A549 (cell line): ENCODE measurements around the gene KRTAP5-5. TPM values are rescaled to one million over a fixed set of nuclear protein-coding genes. Genes with fewer than 3 reads are reported as not detected.
A peak's percentile ranks its signal among the peaks of the same experiment; 100 is the strongest.
"Not testable (repeated sequence)": the region's sequence is repeated elsewhere in the genome, so short reads cannot be mapped to it uniquely, and the experiment has no call there.

Experiments used
- ATAC-seq, 2 experiments: fragments of 200-7000 bp in 1 of 2; fragments of >200 bp in 1 of 2; cut with Nextera tagmentation in 1 of 2; cut with Tn5 transposase in 1 of 2; 3 replicates each; pipeline versions ENCODE4 v1.8.0 to v1.9.1; 2018 to 2020; ENCODE audit warnings: mild to moderate bottlenecking in 1 of 2, moderate library complexity in 1 of 2
- CTCF ChIA-PET: fragments of 300-600 bp; sonication (Branson Sonifier 250); formaldehyde crosslinking; extraction: SDS; loops from one replicate; lab custom pipeline; 2021; ENCODE audit warnings: antibody characterized with exemption, inconsistent platforms; lab: Yijun Ruan, JAX
- POLR2A ChIA-PET: fragments of 350-600 bp; formaldehyde crosslinking; extraction: SDS; loops from one replicate; lab custom pipeline; 2021; ENCODE audit warnings: antibody characterized with exemption, inconsistent platforms; lab: Yijun Ruan, JAX
- DNase-seq, 2 experiments: peaks; one replicate each; pipeline versions ENCODE4 v3.0.0 to v3.0.0-alpha.2; 2011 to 2016; ENCODE audit warnings: low read depth in 1 of 2, low spot score in 1 of 2
- FAIRE-seq: peaks from 2 replicates; lab custom pipeline; 2011; peaks lifted over from hg19 to GRCh38; lab: Jason Lieb, UNC
- H3K27ac ChIP-seq, 2 experiments: fragments of >200 bp; sonication (Bioruptor Twin); formaldehyde crosslinking; 3 replicates each; pipeline ENCODE4 v1.5.1; 2016 to 2017
- H3K4me1 ChIP-seq: fragments of >200 bp; sonication (Bioruptor Twin); formaldehyde crosslinking; 3 replicates; pipeline ENCODE4 v1.6.1; 2016
- H3K4me2 ChIP-seq: fragments of >200 bp; sonication (Bioruptor Twin); formaldehyde crosslinking; 3 replicates; pipeline ENCODE4 v1.6.1; 2016
- H3K4me3 ChIP-seq: fragments of >200 bp; sonication (Bioruptor Twin); formaldehyde crosslinking; 3 replicates; pipeline ENCODE4 v1.5.1; 2016
- H3K9me3 ChIP-seq: fragments of >200 bp; sonication (Bioruptor Twin); formaldehyde crosslinking; 3 replicates; pipeline ENCODE4 v1.6.1; 2016
- BHLHE40 ChIP-seq: IDR thresholded peaks from 2 replicates; pipeline ENCODE4 v1.6.1; 2012; ENCODE audit warnings: low read depth, low read length, inconsistent platforms
- CBX2 ChIP-seq: fragments of 200-600 bp; sonication (generic); IDR thresholded peaks from 2 replicates; pipeline ENCODE4 v1.6.1; 2016; ENCODE audit warnings: low read depth, mild to moderate bottlenecking, borderline replicate concordance
- CTCF ChIP-seq: fragments of >200 bp; sonication (Bioruptor Twin); formaldehyde crosslinking; IDR thresholded peaks from 3 replicates; pipeline ENCODE4 v1.5.1; 2016
- EHF ChIP-seq: fragments of 250-450 bp; sonication (Bioruptor Pico); IDR thresholded peaks from 2 replicates; pipeline ENCODE4 v1.5.0; 2020; ENCODE audit warnings: mild to moderate bottlenecking
- FOSL2 ChIP-seq, 2 experiments: fragments of 450-650 bp in 1 of 2; fragments of >200 bp in 1 of 2; sonication (Bioruptor Twin) in 1 of 2; formaldehyde crosslinking; IDR thresholded peaks; 2 replicates each; pipeline versions ENCODE4 v1.5.0 to v1.6.1; 2016 to 2020; ENCODE audit warnings: mild to moderate bottlenecking in 1 of 2, moderate library complexity in 1 of 2
- HEYL ChIP-seq: fragments of 250-450 bp; sonication (Bioruptor Pico); IDR thresholded peaks from 2 replicates; pipeline ENCODE4 v1.8.0; 2021; ENCODE audit warnings: mild to moderate bottlenecking, moderate library complexity
- HOXA7 ChIP-seq: fragments of 250-450 bp; sonication (Bioruptor Pico); IDR thresholded peaks from 2 replicates; pipeline ENCODE4 v1.5.0; 2020; ENCODE audit warnings: mild to moderate bottlenecking, moderate library complexity
- HOXB13 ChIP-seq: fragments of 250-450 bp; sonication (Bioruptor Pico); IDR thresholded peaks from 2 replicates; pipeline ENCODE4 v1.5.0; 2020; ENCODE audit warnings: low read depth, mild to moderate bottlenecking, moderate library complexity
- HOXB5 ChIP-seq: fragments of 250-450 bp; sonication (Bioruptor Pico); IDR thresholded peaks from 2 replicates; pipeline ENCODE4 v1.5.0; 2020; ENCODE audit warnings: mild to moderate bottlenecking, moderate library complexity
- MAFK ChIP-seq: fragments of 450-650 bp; IDR thresholded peaks from 2 replicates; pipeline ENCODE4 v1.6.1; 2014; ENCODE audit not compliant: partially characterized antibody
- MYC ChIP-seq: IDR thresholded peaks from 2 replicates; pipeline ENCODE4 v1.6.1; 2012; ENCODE audit warnings: mild to moderate bottlenecking, inconsistent platforms, low read length, improper control_type of control experiment, borderline replicate concordance
- RAD21 ChIP-seq, 2 experiments: fragments of >200 bp in 1 of 2; sonication (Bioruptor Twin) in 1 of 2; formaldehyde crosslinking in 1 of 2; IDR thresholded peaks in 1 of 2; conservative IDR thresholded peaks in 1 of 2; 2 replicates in 1 of 2; 3 replicates in 1 of 2; pipeline ENCODE4 v1.6.1; 2012 to 2018; ENCODE audit warnings: inconsistent platforms in 1 of 2
- SMC3 ChIP-seq: fragments of >200 bp; sonication (Bioruptor Twin); formaldehyde crosslinking; IDR thresholded peaks from 3 replicates; pipeline ENCODE4 v1.6.1; 2018; ENCODE audit warnings: inconsistent platforms
- TP53 ChIP-seq: fragments of 250-450 bp; sonication (Bioruptor Pico); IDR thresholded peaks from 2 replicates; pipeline ENCODE4 v1.5.0; 2021; ENCODE audit warnings: mild to moderate bottlenecking, moderate library complexity
- WGBS: methylation state at CpG from one replicate; pipeline ENCODE4 v1.1.6; 2017; ENCODE audit errors: missing lambda C conversion rate; 5-methylcytosine and 5-hydroxymethylcytosine counted together
- polyA plus RNA-seq, 4 experiments: library from polyadenylated mRNA; depleted of rRNA in 3 of 4; stranded (reverse); fragments of >200 nt; fragmentation: RNase III in 1 of 4; extraction: RNeasy Plus Mini Kit Qiagen cat#74134 plus additional on column Dnase treatment in 1 of 4; gene quantifications; 2 replicates in 3 of 4; 3 replicates in 1 of 4; pipeline ENCODE4 v1.2.3, GENCODE V29; 2011 to 2017

KRTAP5-5 gene
- polyA plus RNA-seq, 2 of the 4 experiments (the other 2 are of a cell fraction): not detected

GRCh38 chr11:1604181-1604580 lies 25.4 kb upstream of the KRTAP5-5 start:
- Histone ChIP-seq H3K4me3 (no peak overlapping the region), H3K4me2 (no peak overlapping the region), H3K4me1 (no peaks in the 10 kb centered on the region), H3K9me3 (no peaks in the 10 kb centered on the region), H3K27ac (no peak overlapping the region)
- no peak for TF ChIP-seq FOSL2 (IDR thresholded peaks at IDR 0.05)
- TF ChIP-seq FOSL2 (CRISPR knock-in tag; IDR thresholded peaks at IDR 0.05): no peak
- TF ChIP-seq CTCF: no peak
- no peak for TF ChIP-seq HEYL
- 58% methylated on average over 7 of the region's 11 CpGs for WGBS
- FAIRE-seq: no peak
- ChIA-PET CTCF (no interaction called here), POLR2A (no interaction called here)
- no peak for DNase-seq
- ATAC-seq: no peak

- no peak overlapping the region for H3K4me3 ChIP-seq
- ATAC-seq (no peak; a peak in 1 of 6 replicates), DNase-seq (no peak), FAIRE-seq (no peak)
- ChIA-PET CTCF (interaction anchor here (1.2 to 1.6 kb wide), 3 partner anchors 13 to 48 kb away, joined by 3 to 5 read pairs (median 4); no protein-coding TSS in a partner anchor), POLR2A (no interaction called here)
- 50% methylated on average over 6 of the region's 7 CpGs for WGBS
- no peaks in the 10 kb centered on the region for H3K4me1 ChIP-seq
- H3K4me2 ChIP-seq: no peak overlapping the region
- TF ChIP-seq HOXB5 (CRISPR knock-in tag) (no peak), TP53 (no peak), BHLHE40 (no peak), CBX2 (no peak), EHF (CRISPR knock-in tag) (no peak), RAD21 (conservative IDR thresholded peaks at IDR 0.05 in 1 of 2, IDR thresholded peaks at IDR 0.05 in 1 of 2) (no peak), MYC (no peak), SMC3 (no peak), HOXB13 (no peak), HOXA7 (no peak), MAFK (no peak)
- H3K9me3 ChIP-seq: no peaks in the 10 kb centered on the region
- H3K27ac ChIP-seq: no peak overlapping the region
Measured at GRCh38 chr11:1604711-1605110, 24.9 kb upstream of the KRTAP5-5 start.

GRCh38 chr11:1605923-1606322 lies 23.7 kb upstream of the KRTAP5-5 start:
- FAIRE-seq: not testable (repeated sequence)
- CTCF ChIA-PET: interaction anchor here (1.2 to 1.6 kb wide), 4 partner anchors 10 to 47 kb away, joined by 3 to 7 read pairs (median 4); no protein-coding TSS in a partner anchor
- 78% methylated on average over 11 of the region's 13 CpGs for WGBS

GRCh38 chr11:1607156-1607845 lies 22.3 kb upstream of the KRTAP5-5 start:
- 53% methylated on average over 18 of the region's 18 CpGs for WGBS
- CTCF ChIA-PET: interaction anchor here (1.7 kb wide), 1 partner anchor 60 kb away, joined by 5 read pairs; no protein-coding TSS in a partner anchor
- FAIRE-seq, H3K4me1 ChIP-seq, H3K4me3 ChIP-seq, POLR2A ChIA-PET, H3K9me3 ChIP-seq, DNase-seq, H3K4me2 ChIP-seq, H3K27ac ChIP-seq: not testable (repeated sequence)
- ATAC-seq: peak; percentile 55; a peak in 4 of 6 replicates

More at GRCh38 chr11:1605923-1606322, 23.7 kb upstream of the KRTAP5-5 start:
- ATAC-seq, DNase-seq, H3K27ac ChIP-seq, H3K9me3 ChIP-seq, POLR2A ChIA-PET, H3K4me3 ChIP-seq, H3K4me2 ChIP-seq, H3K4me1 ChIP-seq: not testable (repeated sequence)

GRCh38 chr11:1607901-1608300 lies 21.7 kb upstream of the KRTAP5-5 start:
- H3K4me2 ChIP-seq, H3K4me3 ChIP-seq, H3K27ac ChIP-seq, DNase-seq, FAIRE-seq, ATAC-seq, H3K4me1 ChIP-seq, H3K9me3 ChIP-seq, POLR2A ChIA-PET: not testable (repeated sequence)
- CTCF ChIA-PET: interaction anchor here (1.7 kb wide), 1 partner anchor 61 kb away, joined by 5 read pairs; no protein-coding TSS in a partner anchor
- no CpG with 5 or more reads among the region's 5 CpGs for WGBS
